Occipital lobe (tissue), 2 donors: Measurements from ENCODE around the gene ZNF331. TPM values are rescaled to one million over a fixed set of nuclear protein-coding genes. Genes with fewer than 3 reads are reported as not detected.
A peak's percentile ranks its signal among the peaks of the same experiment; 100 is the strongest.
"Not testable (repeated sequence)": the region's sequence is repeated elsewhere in the genome, so short reads cannot be mapped to it uniquely, and the experiment has no call there.

Experiments used
- DNase-seq: peaks from one replicate; lab custom pipeline; 2025; lab: John Stamatoyannopoulos, UW
- total RNA-seq: library from RNA; depleted of rRNA; stranded (reverse); fragments of >200 nt; gene quantifications from one replicate; pipeline ENCODE4 v1.2.3, GENCODE V29; 2014

The ZNF331 gene
- 18.2 TPM for total RNA-seq

GRCh38 chr19:53537521-53538377 is at the start of gene ZNF331:
Gene ZNF331 (plus strand): TSS chr19:53538145. CDS start chr19:53569377, 31,232 bp downstream.
- DNase-seq = peak; percentile 73

- no peak for DNase-seq
These were observed 45.8 kb upstream of the ZNF331 start for GRCh38 chr19:53492153-53492552.

DNA sequence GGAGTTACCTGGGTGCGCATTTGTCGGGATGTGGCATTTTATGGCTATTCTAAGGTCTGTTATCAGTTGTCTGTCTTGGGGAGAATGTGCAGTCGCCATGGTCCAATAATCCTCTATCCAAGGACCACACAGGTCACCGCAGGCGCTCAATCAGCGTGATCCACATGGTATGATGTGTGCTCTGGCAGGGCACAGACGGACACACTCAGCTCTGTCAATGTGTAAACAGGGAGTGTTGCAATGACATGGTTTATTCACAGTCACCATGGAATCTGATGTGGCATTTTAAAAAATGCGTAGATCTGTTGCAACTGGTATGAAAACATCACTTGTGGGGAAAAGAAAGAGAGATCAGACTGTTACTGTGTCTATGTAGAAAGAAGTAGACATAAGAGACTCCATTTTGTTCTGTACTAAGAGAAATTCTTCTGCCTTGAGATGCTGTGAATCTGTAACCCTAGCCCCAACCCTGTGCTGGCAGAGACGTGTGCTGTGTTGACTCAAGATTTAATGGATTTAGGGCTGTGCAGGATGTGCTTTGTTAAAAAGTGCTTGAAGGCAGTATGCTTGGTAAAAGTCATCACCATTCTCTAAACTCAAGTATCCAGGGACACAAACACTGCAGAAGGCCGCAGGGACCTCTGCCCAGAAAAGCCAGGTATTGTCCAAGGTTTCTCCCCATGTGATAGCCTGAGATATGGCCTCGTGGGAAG is 40.5 kb upstream of the ZNF331 start:
- DNase-seq = not testable (repeated sequence)

DNA sequence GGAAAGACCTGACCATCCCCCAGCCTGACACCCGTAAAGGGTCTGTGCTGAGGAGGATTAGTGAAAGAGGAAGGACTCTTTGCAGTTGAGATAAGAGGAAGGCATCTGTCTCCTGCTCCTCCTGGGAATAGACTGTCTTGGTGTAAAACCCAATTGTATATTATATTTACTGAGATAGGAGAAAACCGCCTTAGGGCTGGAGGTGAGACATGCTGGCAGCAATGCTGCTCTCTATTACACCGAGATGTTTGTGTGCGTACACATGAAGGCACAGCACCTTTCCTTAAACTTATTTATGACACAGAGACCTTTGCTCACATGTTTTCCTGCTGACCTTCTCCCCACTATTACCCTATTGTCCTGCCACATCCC is 39.9 kb upstream of the ZNF331 start:
- DNase-seq = not testable (repeated sequence)

- not testable (repeated sequence) for DNase-seq
These were observed 34.8 kb upstream of the ZNF331 start for GRCh38 chr19:53503151-53503550.

GRCh38 chr19:53503671-53504364 is 34.1 kb upstream of the ZNF331 start:
- peak; percentile 13 for DNase-seq

GRCh38 chr19:53504365-53504703 is 33.6 kb upstream of the ZNF331 start:
- not testable (repeated sequence) for DNase-seq

DNA sequence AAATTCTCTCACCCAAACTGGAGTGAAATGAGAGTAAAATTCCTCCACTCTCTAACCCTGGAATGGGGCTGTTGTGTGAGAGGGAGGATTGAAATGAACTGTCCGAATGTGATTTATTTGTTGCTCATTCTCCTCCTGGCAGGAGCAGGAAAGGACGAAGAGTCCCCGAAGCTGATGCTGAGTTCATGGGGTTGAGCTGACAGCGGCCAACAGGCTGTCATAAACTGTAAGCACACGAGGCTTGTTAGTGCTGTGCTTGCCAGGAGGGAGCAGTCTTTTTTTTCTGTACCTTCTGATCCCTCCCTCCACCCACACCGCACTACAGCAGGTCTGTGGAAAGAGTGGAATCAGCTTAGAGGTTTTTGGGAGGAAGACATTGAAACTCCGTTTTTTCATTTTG is 33.1 kb upstream of the ZNF331 start:
- DNase-seq = no peak

- no peak for DNase-seq
These were observed 31.2 kb upstream of the ZNF331 start for GRCh38 chr19:53506728-53507127.

DNA sequence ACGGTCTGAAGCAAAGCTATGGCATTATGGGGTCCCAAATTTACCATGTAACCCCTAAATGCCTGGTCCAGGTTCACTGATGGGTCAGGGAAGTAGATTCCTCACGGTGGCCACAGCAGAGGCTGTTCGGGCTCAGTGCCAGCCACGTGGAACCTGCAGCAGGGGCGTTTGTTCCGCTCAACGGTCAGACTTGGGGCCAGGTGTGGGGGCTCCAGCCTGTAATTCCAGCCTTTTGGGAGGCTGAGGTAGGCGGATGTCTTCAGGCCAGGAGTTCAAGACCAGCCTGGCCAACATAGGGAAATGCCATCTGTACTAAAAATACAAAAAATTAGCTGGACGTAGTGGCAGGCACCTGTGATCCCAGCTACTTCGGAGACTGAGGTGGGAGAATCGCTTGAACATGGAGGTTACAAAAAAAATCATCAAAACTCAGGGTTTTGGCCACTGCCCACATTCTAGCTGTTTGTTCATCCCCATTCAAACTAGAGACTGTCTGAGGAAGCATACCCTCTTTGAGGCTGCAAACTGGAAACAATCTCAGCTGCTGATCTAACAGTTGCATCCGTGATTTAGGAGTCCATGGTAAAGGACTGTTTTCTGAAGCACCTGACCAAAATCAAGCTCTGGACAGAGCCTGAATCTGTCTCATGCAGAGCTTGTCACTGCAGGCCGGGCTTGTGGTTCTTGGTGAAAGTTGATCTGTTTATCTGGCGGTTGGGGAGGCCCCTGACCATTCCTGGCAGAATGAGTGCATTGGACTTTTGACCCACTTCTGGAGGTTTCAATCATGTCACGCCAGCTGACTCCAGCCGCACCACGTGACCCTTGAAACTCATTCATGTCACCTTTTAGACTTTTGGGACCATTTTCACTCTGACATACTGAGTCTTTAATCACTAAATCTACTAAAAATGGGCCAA is 30.2 kb upstream of the ZNF331 start:
- no peak for DNase-seq

- DNase-seq = no peak
These were observed 28.5 kb upstream of the ZNF331 start for GRCh38 chr19:53509443-53509842.

DNA sequence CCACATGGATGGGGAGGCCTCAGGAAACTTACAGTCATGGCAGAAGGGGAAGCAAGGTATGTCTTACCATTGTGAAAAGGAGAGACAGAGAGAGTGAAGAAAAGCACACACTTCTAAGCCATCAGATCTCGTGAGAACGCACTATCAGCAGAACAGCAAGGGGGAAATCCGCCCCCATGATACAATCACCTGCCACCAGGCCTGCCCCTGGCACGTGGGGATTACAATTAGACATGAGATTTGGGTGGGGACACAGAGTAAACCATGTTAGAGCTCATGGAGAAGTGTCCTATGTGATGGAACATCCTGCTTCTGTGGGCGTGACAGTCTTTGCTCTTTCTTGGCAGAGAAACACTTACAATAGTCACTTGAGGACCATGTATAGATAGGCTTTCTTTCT is 28.1 kb upstream of the ZNF331 start:
- no peak for DNase-seq

DNA sequence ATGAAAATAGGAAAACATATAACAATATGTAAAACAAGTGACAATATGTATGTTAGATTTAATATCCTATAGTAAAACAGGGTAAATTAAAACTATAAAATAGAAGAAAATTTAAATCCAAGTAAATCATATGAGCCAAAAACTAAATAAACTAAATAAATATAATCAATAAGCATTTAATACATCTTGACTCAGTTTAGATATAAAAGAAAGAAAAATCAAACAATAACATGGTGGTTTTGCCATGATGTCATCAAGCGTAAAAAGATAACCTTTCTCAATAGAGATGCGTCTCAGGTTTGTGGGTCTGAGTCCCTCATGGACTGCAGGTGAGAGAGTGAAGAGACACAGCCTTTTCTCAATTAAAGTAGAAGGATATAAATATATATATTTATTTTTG is 26.6 kb upstream of the ZNF331 start:
- no peak for DNase-seq

GRCh38 chr19:53511933-53512374 is 26.0 kb upstream of the ZNF331 start:
- no peak for DNase-seq

DNA sequence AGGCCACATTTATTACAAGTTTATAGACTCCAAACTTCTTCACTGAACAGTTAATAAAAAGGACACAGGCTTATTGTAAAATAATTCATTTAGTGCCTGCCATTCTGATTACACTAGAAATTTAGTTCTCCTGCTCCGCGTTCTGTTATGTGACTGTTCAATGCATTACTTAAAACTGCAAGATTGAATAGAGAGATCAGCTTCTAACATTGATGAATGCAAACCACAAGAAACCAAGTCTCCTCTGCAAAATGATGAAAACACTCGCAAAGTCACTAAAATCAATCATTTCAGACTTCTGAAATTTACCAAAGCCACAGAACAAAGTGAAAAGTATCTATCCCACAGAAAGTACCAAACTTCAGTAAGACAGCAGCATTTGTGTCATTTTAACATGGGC is 22.9 kb upstream of the ZNF331 start:
- DNase-seq = not testable (repeated sequence)

DNA sequence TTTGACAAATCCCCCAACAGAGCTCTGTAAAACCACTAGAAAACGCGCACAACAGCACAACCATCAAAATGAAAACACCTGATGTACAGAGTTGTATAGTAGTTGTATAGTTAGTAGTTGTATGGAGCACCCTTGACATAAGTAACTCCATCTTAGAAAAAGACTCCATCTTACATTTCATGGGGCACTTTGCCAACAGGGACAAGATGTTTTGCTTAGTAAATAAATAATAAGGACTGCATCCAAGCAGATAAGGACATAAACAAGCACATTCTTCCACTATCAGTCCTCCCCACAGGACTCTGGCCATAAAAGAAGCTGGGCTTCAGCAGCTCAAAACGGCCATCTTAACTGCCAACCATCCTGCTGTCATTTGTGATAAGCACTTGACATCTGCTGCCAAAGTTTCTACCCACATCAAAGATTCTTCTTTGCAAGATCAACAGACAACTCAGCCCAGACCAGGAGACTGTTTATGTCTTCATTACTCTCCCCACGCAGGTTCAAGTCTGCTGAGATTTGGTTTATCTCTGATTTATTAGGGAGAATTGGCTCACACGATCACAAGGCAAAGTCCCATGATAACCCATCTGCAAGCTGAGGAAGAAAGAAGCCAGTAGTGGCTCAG is 20.7 kb upstream of the ZNF331 start:
- DNase-seq = no peak

- no peak for DNase-seq
These were observed 19.8 kb upstream of the ZNF331 start for GRCh38 chr19:53518121-53518520.

GRCh38 chr19:53518716-53519115 is 19.2 kb upstream of the ZNF331 start:
- no peak for DNase-seq

DNA sequence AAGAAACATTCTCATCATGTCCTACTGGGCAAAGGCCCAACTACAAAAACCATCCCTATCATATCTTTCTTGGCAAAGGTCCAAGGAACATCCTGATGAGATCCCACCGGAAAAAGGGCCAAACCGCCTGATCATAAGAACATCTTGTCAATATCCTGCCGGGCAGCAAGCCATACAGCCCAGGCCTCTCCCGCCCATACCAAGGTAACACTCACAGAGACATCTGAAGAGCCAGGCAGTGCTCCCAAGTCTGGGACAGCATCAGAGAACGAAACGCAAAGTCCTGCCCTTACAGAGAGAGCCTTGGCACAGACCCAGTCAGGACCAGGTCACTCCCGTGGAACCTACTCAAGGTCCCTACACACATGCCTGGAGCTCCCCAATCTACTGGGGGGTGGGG is 18.5 kb upstream of the ZNF331 start:
- DNase-seq = no peak

DNA sequence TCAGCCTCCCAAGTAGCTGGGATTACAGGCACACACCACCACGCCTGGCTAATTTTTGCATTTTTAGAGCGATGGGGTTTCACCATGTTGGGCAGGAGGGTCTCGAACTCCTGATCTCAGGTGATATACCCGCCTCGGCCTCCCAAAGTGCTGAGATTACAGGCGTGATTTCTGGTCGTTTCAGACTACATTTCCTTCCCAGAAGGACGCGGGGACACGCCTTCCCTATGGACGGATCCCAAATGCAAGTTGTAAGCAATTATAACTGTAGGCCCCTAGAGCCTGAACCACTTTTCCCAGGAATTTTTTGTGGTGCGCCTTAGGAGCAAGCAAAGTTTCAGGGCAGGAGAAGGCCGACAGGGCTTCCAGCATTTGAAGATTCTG is 17.8 kb upstream of the ZNF331 start:
- no peak for DNase-seq
